T47D (cell line): Measurements from ENCODE around the gene MTMR3.

ENCODE experiments used
- DNase-seq, 2 experiments: peaks; one replicate each; pipeline versions ENCODE4 v3.0.0 to v3.0.0-alpha.2; 2011 to 2012; ENCODE audit warnings: low read depth in 1 of 2, low spot score in 1 of 2
- JUND ChIP-seq: IDR thresholded peaks from 2 replicates; pipeline ENCODE4 v1.6.1; 2012; ENCODE audit warnings: low read depth
- in situ Hi-C: cut with HindIII; loops from 2 replicates; pipeline ENCODE4 v1.10.0; 2016; ENCODE audit warnings: low sequenced_read_pairs, low pct_unique_long_range_greater_than_20kb

Gene MTMR3

GRCh38 chr22:29873943-29874342 lies 9.0 kb upstream of the MTMR3 start:
- TF ChIP-seq JUND, result no peak
- DNase-seq, result no peak
- in situ Hi-C loops, result no loop called here

- in situ Hi-C loops, result no loop called here
- TF ChIP-seq JUND, result no peak
- DNase-seq, result no peak
Observed at GRCh38 chr22:29877620-29878019, 5.4 kb upstream of the MTMR3 start.

GRCh38 chr22:29879753-29880152 lies 3.2 kb upstream of the MTMR3 start:
- DNase-seq, result no peak
- in situ Hi-C loops, result no loop called here
- no peak for TF ChIP-seq JUND

GRCh38 chr22:29882716-29883044 lies 294 bp upstream of the MTMR3 start:
- in situ Hi-C loops, result no loop called here
- TF ChIP-seq JUND, result no peak
- DNase-seq, result no peak

GRCh38 chr22:29883775-29884097 lies 762 bp downstream of the MTMR3 start:
- no peak for TF ChIP-seq JUND
- no peak for DNase-seq
- in situ Hi-C loops, result no loop called here

- no peak for DNase-seq
- in situ Hi-C loops, result no loop called here
- TF ChIP-seq JUND, result no peak
Observed at GRCh38 chr22:29885610-29886009, 2.6 kb downstream of the MTMR3 start.

GRCh38 chr22:29886596-29886995 lies 3.6 kb downstream of the MTMR3 start:
- in situ Hi-C loops, result no loop called here
- TF ChIP-seq JUND, result no peak
- no peak for DNase-seq

- no peak for TF ChIP-seq JUND
- in situ Hi-C loops, result no loop called here
- DNase-seq, result no peak
Observed at GRCh38 chr22:29887358-29887757, 4.4 kb downstream of the MTMR3 start.

- in situ Hi-C loops, result no loop called here
- DNase-seq, result no peak
- no peak for TF ChIP-seq JUND
Observed at GRCh38 chr22:29890760-29891159, 7.8 kb downstream of the MTMR3 start.

GRCh38 chr22:29892315-29893156 lies 9.6 kb downstream of the MTMR3 start:
- TF ChIP-seq JUND, result no peak
- DNase-seq, result no peak
- in situ Hi-C loops, result no loop called here

- DNase-seq, result no peak
- no peak for TF ChIP-seq JUND
- in situ Hi-C loops, result no loop called here
Observed at GRCh38 chr22:29901354-29901753, 18.4 kb downstream of the MTMR3 start.

- in situ Hi-C loops, result no loop called here
- no peak for TF ChIP-seq JUND
- no peak for DNase-seq
Observed at GRCh38 chr22:29903371-29903770, 20.4 kb downstream of the MTMR3 start.

GRCh38 chr22:29904020-29904419 lies 21.0 kb downstream of the MTMR3 start:
- DNase-seq, result no peak
- in situ Hi-C loops, result no loop called here
- no peak for TF ChIP-seq JUND
